Measurements from ENCODE around the gene SFT2D1.

Gene SFT2D1

GRCh38 chr6:166314454-166314853 is 27.9 kb downstream of the SFT2D1 start:
- Histone ChIP-seq H3K4me1 (ENCODE audit: insufficient read depth, poor library complexity, severe bottlenecking) (no peaks in the 10 kb centered on the region), H3K9me3 (ENCODE audit: severe bottlenecking) (no peaks in the 10 kb centered on the region), H3K27me3 (ENCODE audit: insufficient read depth, poor library complexity, severe bottlenecking) (peaks cover 3% of the 10 kb centered on the region), H3K27ac (ENCODE audit: poor library complexity, severe bottlenecking) (no peak overlapping the region), H3K4me3 (ENCODE audit: severe bottlenecking) (no peak overlapping the region), H3K36me3 (ENCODE audit: low read depth) (no peaks in the 10 kb centered on the region)
- no peak for ATAC-seq (ENCODE audit: low read depth)
- TF ChIP-seq, protein P1, sequence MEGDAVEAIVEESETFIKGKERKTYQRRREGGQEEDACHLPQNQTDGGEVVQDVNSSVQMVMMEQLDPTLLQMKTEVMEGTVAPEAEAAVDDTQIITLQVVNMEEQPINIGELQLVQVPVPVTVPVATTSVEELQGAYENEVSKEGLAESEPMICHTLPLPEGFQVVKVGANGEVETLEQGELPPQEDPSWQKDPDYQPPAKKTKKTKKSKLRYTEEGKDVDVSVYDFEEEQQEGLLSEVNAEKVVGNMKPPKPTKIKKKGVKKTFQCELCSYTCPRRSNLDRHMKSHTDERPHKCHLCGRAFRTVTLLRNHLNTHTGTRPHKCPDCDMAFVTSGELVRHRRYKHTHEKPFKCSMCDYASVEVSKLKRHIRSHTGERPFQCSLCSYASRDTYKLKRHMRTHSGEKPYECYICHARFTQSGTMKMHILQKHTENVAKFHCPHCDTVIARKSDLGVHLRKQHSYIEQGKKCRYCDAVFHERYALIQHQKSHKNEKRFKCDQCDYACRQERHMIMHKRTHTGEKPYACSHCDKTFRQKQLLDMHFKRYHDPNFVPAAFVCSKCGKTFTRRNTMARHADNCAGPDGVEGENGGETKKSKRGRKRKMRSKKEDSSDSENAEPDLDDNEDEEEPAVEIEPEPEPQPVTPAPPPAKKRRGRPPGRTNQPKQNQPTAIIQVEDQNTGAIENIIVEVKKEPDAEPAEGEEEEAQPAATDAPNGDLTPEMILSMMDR (IDR thresholded peaks at IDR 0.05; ENCODE audit: poor library complexity, severe bottlenecking) = no peak
- DNase-seq (ENCODE audit: low spot score) = no peak

- Histone ChIP-seq H3K4me3 (ENCODE audit: severe bottlenecking) (no peak overlapping the region), H3K9me3 (ENCODE audit: severe bottlenecking) (no peaks in the 10 kb centered on the region), H3K27ac (ENCODE audit: poor library complexity, severe bottlenecking) (no peak overlapping the region), H3K36me3 (ENCODE audit: low read depth) (no peaks in the 10 kb centered on the region), H3K27me3 (ENCODE audit: insufficient read depth, poor library complexity, severe bottlenecking) (peaks cover 13% of the 10 kb centered on the region), H3K4me1 (ENCODE audit: insufficient read depth, poor library complexity, severe bottlenecking) (no peaks in the 10 kb centered on the region)
- DNase-seq (ENCODE audit: low spot score) (no peak), ATAC-seq (ENCODE audit: low read depth) (peak; percentile 85)
- TF ChIP-seq, protein P1 (IDR thresholded peaks at IDR 0.05; ENCODE audit: poor library complexity, severe bottlenecking) = peak; percentile 83
Measured at GRCh38 chr6:166313255-166314070, 28.9 kb downstream of the SFT2D1 start.

- no peak overlapping the region for H3K4me3 ChIP-seq (ENCODE audit: severe bottlenecking)
- H3K4me1 ChIP-seq (ENCODE audit: insufficient read depth, poor library complexity, severe bottlenecking) = no peaks in the 10 kb centered on the region
- DNase-seq (ENCODE audit: low spot score) = no peak
- H3K9me3 ChIP-seq (ENCODE audit: severe bottlenecking) = no peaks in the 10 kb centered on the region
- ATAC-seq (ENCODE audit: low read depth) = no peak
- H3K27ac ChIP-seq (ENCODE audit: poor library complexity, severe bottlenecking) = no peak overlapping the region
- no peaks in the 10 kb centered on the region for H3K36me3 ChIP-seq (ENCODE audit: low read depth)
- TF ChIP-seq, protein P1 (IDR thresholded peaks at IDR 0.05; ENCODE audit: poor library complexity, severe bottlenecking) = no peak
- peaks cover 19% of the 10 kb centered on the region for H3K27me3 ChIP-seq (ENCODE audit: insufficient read depth, poor library complexity, severe bottlenecking)
Measured at GRCh38 chr6:166312832-166313231, 29.5 kb downstream of the SFT2D1 start.

- Histone ChIP-seq H3K9me3 (ENCODE audit: severe bottlenecking) (no peaks in the 10 kb centered on the region), H3K4me3 (ENCODE audit: severe bottlenecking) (no peak overlapping the region), H3K27ac (ENCODE audit: poor library complexity, severe bottlenecking) (no peak overlapping the region), H3K27me3 (ENCODE audit: insufficient read depth, poor library complexity, severe bottlenecking) (peaks cover 34% of the 10 kb centered on the region), H3K36me3 (ENCODE audit: low read depth) (no peaks in the 10 kb centered on the region), H3K4me1 (ENCODE audit: insufficient read depth, poor library complexity, severe bottlenecking) (no peaks in the 10 kb centered on the region)
- ATAC-seq (ENCODE audit: low read depth) (no peak), DNase-seq (ENCODE audit: low spot score) (no peak)
- TF ChIP-seq, protein P1 (IDR thresholded peaks at IDR 0.05; ENCODE audit: poor library complexity, severe bottlenecking) = no peak
Measured at GRCh38 chr6:166310634-166311033, 31.7 kb downstream of the SFT2D1 start.

DNA sequence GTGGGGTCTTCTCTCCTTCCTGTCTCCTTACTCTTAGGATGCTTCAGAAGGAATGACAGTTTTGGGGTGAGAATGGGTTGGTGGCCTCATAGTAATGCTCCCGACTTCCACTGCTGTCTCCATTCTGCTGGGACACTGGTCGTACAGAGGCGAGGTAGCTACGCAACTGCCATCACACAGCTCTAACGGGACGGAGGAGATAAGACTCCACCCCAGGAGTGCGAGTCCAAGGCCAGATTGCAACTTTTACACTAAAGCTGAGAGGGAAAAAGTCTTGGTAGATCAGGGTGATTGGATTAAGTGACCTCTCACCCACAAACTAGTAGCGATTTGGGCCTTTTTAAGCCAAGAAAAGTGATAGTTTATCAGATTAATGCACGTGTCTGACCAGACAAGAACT is 32.4 kb downstream of the SFT2D1 start:
- Histone ChIP-seq H3K36me3 (ENCODE audit: low read depth) (no peaks in the 10 kb centered on the region), H3K9me3 (ENCODE audit: severe bottlenecking) (no peaks in the 10 kb centered on the region), H3K4me1 (ENCODE audit: insufficient read depth, poor library complexity, severe bottlenecking) (no peaks in the 10 kb centered on the region), H3K27me3 (ENCODE audit: insufficient read depth, poor library complexity, severe bottlenecking) (peaks cover 34% of the 10 kb centered on the region), H3K4me3 (ENCODE audit: severe bottlenecking) (no peak overlapping the region), H3K27ac (ENCODE audit: poor library complexity, severe bottlenecking) (no peak overlapping the region)
- DNase-seq (ENCODE audit: low spot score) (no peak), ATAC-seq (ENCODE audit: low read depth) (no peak)
- TF ChIP-seq, protein P1 (IDR thresholded peaks at IDR 0.05; ENCODE audit: poor library complexity, severe bottlenecking) = no peak

All from RWPE2 (cell line).